IPS DF 4.7 (cell line): ENCODE results near the gene TBL3.

Experiments used
- DNase-seq: peaks from one replicate; pipeline ENCODE4 v3.0.0-alpha.2; 2013; ENCODE audit warnings: low spot score; ENCODE audit errors: extremely low read depth

TBL3 gene

GRCh38 chr16:1963806-1964505 lies 7.9 kb upstream of the TBL3 start:
- DNase-seq, result no peak

GRCh38 chr16:1964506-1965395 lies 7.1 kb upstream of the TBL3 start, which contains the start of gene RPS2:
RPS2 (minus strand) TSS chr16:1964826; CDS start chr16:1964625, 201 bp downstream.
- DNase-seq, result no peak

DNA sequence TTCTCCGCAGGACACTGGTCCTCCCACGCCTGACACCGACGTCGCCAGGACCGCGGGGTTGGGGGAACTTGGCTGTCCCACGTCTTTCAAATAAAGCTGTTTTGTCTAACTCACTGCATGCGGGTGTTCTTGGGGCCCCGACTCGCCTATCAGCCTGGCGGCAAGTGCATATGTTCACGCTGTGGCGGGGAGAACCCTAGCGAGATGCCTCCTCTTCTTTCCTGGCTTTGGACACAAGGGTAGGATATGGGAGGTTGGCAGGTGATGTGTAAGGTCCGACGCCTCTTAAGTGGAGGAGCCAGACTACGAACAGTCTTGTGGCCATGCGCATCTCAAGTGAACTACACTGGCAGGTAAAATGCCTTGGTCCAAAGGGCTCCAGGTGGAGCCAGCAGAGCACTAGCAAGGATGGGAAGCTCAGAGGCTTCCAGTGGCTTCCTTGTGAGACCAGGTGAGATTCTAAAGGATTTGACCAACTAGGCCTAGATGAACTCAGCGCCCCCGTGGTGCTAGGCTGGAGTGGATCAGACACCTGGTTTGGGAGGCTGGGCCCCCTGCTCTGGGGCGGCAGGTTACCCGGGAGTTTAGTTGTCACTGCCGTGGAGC lies 6.4 kb upstream of the TBL3 start:
- DNase-seq, result no peak

DNA sequence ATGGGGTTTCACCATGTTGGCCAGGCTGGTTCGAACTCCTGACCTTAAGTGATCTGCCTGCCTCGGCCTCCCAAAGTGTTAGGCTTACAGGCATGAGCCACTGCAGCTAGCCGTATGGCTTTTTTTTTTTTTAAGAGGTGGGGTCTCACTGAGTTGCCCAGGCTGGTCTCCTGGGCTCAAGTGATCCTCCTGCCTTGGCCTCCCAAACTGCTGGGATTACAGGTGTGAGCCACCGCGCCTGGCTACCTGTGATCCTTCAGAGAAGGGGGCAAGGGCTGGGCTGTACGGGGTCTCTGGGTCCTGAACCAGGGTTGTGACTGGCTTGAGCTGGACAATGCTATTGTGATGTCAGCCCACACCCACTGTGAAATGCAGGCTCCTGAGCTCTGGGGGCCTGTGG lies 5.4 kb upstream of the TBL3 start, which contains the start of gene RNF151:
Gene RNF151, plus strand, starts transcription at position 397 of the 400 bp plus-strand sequence. CDS start 26 bp downstream, outside the sequence.
- no peak for DNase-seq

DNA sequence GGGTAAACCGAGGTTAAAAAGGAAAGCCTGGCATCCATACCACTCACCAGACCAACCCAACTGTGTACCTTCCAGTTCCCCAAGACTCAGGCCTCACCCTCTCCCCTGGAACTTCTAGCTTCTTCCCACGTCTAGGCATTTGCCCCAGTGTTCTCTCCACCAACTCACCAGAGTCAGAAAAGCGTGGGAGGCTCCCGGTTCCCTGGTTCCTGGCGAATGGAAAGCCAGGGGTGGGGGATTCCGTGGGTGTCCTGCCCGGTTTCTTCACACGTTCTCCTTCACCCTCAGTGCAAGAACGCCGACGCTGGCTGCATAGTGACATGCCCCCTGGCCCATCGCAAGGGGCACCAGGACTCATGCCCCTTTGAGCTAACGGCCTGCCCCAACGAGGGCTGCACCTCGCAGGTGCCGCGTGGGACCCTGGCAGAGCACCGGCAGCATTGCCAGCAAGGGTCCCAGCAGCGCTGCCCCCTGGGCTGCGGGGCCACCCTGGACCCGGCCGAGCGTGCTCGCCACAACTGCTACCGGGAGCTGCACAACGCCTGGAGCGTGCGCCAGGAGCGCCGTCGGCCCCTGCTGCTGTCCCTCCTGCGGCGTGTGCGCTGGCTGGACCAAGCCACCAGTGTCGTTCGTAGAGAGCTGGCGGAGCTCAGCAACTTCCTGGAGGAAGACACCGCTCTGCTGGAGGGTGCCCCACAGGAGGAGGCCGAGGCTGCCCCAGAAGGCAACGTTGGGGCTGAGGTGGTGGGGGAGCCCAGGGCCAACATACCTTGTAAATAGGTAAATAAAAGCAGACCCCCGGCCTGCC lies 3.5 kb upstream of the TBL3 start:
- DNase-seq, result no peak

GRCh38 chr16:1972490-1972877 lies 631 bp downstream of the TBL3 start:
- no peak for DNase-seq

DNA sequence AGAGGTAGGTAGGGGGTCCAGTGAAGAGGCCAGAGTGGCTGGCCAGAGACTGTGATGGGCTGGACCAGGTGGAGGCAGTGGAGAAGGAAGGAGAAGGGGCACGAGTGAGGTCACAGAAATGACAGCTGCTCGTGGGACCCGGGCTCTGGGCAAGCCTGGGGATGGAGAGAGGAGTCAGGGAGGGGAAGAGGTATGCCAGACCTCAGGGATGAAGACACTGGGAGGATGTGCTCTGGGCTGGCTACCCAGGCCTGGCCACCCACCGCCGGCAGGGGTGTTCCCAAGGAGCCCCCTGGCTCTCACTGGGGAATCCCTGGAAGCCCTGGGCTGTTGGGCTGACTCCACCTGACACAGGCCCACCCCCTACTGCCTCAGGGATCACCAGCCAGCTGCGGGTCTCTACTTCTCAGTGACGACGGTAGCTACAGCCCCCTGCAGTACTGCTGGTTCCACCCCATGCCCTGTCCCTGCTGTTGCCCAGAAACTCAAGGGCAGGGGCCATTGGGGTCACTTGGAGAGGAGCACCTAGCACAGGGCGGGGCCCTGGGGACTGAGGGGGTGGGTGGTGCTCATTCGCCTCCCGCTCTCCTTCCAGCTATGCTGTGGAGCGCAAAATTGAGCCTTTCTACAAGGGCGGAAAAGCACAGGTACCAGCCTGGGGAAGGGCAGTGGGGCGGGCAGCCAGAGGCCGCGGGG lies 1.8 kb downstream of the TBL3 start:
- DNase-seq, result no peak

DNA sequence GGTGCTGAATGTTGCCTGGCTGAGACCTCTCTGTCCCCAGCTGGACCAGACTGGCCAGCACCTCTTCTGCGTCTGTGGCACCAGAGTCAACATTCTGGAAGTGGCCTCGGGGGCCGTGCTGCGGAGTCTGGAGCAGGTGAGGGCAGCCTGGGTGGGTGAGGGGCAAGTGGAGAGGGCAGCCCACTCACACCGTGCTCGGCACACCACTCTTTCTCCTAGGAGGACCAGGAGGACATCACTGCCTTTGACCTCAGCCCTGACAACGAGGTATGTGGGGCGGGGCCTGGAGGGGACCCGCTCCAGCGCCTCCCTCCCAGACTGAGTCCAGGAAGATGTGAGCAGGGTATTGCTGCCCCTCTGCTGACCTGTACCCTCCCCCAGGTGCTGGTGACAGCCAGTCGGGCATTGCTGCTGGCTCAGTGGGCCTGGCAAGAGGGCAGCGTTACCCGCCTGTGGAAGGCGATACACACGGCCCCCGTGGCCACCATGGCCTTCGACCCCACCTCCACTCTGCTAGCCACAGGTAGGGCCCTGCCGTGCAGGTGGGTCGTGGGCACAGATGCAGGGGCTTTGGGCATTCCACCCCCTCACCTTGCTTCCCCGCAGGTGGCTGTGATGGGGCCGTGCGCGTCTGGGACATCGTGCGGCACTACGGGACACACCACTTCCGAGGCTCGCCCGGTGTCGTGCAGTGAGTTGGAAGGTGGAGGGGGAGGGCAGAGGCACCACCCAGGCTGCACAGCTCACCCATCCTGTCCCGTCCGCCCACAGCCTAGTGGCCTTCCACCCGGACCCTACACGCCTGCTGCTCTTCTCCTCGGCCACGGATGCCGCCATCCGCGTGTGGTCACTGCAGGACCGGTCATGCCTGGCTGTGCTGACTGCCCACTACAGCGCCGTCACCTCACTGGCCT lies 2.6 kb downstream of the TBL3 start:
- DNase-seq, result no peak

GRCh38 chr16:1975432-1976215 lies 3.8 kb downstream of the TBL3 start:
- DNase-seq, result no peak

DNA sequence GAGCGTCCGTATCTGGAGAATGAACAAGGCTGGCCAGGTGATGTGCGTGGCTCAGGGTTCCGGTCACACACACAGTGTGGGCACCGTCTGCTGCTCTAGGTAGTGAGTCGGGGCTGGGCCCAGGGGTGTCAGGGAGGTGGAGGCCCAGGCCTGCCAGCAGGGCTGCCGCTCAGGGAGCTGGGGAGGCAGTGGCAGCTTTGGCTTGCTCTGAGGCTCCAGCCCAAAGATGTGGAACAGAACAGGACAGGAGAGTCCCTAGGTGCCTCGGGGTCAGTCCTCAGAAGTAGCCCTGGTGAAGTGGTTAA lies 4.3 kb downstream of the TBL3 start:
- no peak for DNase-seq

DNA sequence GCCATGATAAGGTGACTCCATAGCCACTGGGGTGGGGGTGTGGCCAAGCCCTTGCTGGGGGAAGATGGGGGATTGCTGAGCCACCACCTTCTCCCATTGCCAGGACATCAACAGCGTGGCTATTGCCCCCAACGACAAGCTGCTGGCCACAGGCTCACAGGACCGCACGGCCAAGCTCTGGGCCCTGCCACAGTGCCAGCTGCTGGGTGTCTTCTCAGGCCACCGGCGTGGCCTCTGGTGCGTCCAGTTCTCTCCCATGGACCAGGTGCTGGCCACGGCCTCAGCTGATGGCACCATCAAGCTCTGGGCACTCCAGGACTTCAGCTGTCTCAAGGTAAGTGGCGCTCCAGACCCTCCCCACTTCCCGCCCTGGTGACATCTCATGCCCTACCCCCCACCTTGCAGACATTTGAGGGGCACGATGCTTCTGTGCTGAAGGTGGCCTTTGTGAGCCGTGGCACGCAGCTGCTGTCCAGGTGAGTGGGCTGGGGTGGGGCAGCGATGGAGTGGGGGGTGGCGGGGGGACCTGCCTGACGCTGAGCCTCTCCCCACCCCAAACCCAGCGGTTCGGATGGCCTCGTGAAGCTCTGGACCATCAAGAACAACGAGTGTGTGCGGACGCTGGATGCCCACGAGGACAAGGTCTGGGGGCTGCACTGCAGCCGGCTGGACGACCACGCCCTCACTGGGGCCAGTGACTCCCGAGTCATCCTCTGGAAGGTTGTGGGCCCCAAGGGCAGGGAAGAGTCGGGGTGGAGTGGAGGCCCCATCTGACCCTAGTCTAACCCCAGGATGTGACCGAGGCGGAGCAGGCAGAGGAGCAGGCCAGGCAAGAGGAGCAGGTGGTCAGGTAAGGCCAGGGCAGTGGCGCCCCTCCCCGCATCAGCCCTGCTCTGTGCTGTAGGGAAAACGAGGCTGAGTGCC lies 5.4 kb downstream of the TBL3 start:
- no peak for DNase-seq

DNA sequence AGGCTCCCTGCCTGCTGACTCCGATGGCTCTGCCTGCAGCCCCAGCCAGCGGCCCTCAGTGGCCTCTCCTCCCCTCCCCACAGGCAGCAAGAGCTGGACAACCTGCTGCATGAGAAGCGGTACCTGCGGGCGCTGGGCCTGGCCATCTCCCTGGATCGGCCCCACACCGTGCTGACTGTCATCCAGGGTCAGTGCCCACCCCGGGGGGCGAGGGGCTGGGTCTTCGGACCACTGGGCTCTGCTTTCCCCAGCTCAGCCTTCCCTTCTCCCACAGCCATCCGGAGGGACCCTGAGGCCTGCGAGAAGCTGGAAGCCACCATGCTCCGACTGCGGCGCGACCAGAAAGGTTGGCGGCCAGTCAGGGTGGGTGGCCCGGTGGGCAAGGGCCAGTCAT lies 6.0 kb downstream of the TBL3 start:
- DNase-seq, result no peak

GRCh38 chr16:1978476-1979120 lies 6.7 kb downstream of the TBL3 start:
- DNase-seq, result no peak

DNA sequence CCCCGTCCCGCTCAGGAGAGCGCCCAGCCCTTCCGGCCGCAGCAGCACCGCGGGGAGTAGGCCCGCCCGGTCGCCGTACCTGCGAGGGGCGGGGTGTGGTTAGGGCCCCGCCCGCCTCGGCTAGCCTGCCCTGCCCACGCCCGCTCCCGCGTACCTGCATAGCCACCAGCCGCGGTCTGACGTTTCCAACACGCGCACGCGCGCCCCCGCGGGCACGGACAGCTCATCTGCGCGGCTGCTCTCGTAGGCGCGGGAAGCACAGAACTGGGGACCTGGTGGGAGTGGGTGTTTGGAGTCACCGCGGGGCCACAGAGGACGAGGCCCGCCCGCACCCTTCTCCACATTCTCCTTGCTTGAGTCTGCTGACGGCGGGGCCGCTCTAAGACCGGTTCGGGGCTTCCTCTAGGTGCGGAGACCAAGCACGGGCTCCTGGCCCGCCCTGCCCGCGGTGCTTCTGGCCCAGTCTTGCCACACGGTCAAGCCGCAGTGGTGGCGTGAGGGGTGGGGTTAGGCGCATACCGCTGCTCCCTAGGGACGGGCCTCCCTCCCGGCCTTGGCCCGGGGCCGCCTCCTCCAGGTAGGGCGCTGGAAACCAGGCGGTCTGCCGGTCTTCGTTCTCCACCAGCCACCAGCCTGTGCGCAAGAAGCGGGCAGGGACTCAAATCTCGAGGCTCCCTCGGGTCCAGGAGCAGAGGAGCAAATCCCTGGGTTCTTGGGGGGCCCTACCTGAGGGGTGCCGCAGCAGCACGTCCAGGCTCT lies 7.6 kb downstream of the TBL3 start:
- DNase-seq, result no peak

DNA sequence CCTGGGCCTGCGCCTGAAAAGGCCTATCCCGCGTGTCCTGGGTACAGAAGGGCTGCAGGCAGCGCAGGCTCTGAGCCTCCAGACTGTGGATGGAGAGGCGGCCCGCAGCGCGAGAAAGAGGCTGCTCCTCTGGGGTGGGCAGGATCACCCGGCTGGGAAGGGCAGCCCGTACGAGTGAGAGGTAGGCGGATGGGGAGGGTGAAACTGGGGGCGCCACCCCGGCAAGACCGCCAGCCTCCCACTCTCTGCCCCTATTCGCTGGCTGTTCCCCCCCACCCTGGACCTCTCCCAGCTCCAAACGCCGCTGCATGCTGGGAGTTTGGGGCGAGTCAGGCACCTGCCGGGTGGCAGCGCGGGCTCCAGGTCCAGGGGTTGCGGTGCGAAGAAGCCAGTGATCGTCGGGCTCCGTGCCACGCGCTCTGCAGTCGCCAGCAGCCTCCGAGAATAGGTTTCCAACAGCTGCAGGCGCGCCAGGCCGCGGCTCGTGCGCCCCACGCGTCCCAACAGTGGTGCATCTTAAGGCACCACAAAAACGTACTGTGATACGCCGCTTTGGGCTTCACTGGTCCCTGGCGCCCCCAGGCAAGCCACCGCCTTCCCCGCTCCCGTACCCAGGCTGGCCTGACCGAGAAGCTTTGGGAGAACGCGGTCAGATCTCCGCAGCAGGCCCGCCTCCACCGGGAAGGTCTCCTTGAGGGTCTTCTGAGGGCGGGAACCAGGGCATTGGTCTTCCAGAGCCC lies 8.3 kb downstream of the TBL3 start:
- no peak for DNase-seq

DNA sequence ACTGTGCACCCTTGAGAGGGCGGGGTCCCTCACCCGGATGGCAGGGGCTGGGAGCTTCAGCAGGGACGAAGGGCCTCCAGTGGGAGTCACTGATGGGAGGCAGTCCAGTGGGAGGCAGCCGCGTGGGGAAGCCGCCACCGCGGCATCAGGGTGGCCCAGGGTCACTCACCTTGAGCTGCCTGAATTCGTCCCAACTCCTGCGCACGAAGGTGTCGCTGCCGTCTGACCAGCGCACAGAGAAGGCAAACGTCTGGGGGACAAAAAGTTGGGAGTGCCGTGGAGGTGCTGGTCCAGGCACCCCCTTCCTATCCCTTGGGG lies 8.9 kb downstream of the TBL3 start:
- no peak for DNase-seq
